Activated CD8-positive, alpha-beta T cell treated with anti-CD3 and anti-CD28 coated beads for 36 hours (primary cell): Measurements from ENCODE around the gene NUP93. TPM values are rescaled to one million over a fixed set of nuclear protein-coding genes. Genes with fewer than 3 reads are reported as not detected.
A peak's percentile ranks its signal among the peaks of the same experiment; 100 is the strongest.

Experiments
- ATAC-seq: fragments of 200-7000 bp; cut with Tn5 transposase; one replicate; pipeline ENCODE4 v1.10.0; 2021; ENCODE audit warnings: mild to moderate bottlenecking, moderate library complexity
- CTCF ChIA-PET: fragments of 350-600 bp; sonication (Branson Sonifier 250); formaldehyde crosslinking; loops from one replicate; lab custom pipeline; 2021; ENCODE audit warnings: antibody characterized with exemption; lab: Charles Lee
- POLR2A ChIA-PET: fragments of 350-600 bp; sonication (Branson Sonifier 250); formaldehyde crosslinking; loops from one replicate; lab custom pipeline; 2021; ENCODE audit warnings: antibody characterized with exemption; lab: Charles Lee
- DNase-seq: peaks from one replicate; pipeline ENCODE4 v3.0.0-alpha.2; 2020
- H3K27ac Mint-ChIP-seq: one replicate; pipeline ENCODE4 v1.8.0; 2021; ENCODE audit warnings: mild to moderate bottlenecking, mixed read lengths
- H3K27me3 Mint-ChIP-seq: one replicate; pipeline ENCODE4 v1.8.0; 2021; ENCODE audit warnings: mixed read lengths
- H3K36me3 Mint-ChIP-seq: one replicate; pipeline ENCODE4 v1.8.0; 2021; ENCODE audit warnings: low read depth, mixed read lengths
- H3K4me1 Mint-ChIP-seq: one replicate; pipeline ENCODE4 v1.8.0; 2021; ENCODE audit warnings: low read depth, mixed read lengths
- H3K4me3 Mint-ChIP-seq: one replicate; pipeline ENCODE4 v1.8.0; 2021; ENCODE audit warnings: mild to moderate bottlenecking, moderate library complexity, mixed read lengths
- H3K9me3 Mint-ChIP-seq: one replicate; pipeline ENCODE4 v1.8.0; 2021; ENCODE audit warnings: mixed read lengths
- intact Hi-C: fragments of 100-400 bp; cut with micrococcal nuclease; formaldehyde crosslinking; loops from one replicate; pipeline ENCODE4 v1.10.0; 2022
- total RNA-seq, 2 experiments: library from RNA; stranded (reverse); gene quantifications; one replicate each; pipeline ENCODE4 v1.2.3, GENCODE V29; 2021
- TF ChIP-seq, protein P1 (sequence below): fragments of 200-600 bp; IDR thresholded peaks from one replicate; pipeline ENCODE4 v1.8.0; 2022; ENCODE audit warnings: antibody characterized with exemption, mild to moderate bottlenecking

NUP93 gene
- total RNA-seq, 2 experiments from 2014 or later = 171 to 191 TPM

- H3K4me3 Mint-ChIP-seq = no peak overlapping the region
- POLR2A ChIA-PET = interaction anchor here (0.9 to 1.7 kb wide), 4 partner anchors 8 to 46 kb away, joined by 3 to 6 read pairs (median 4); no protein-coding TSS in a partner anchor
Observed at GRCh38 chr16:56728980-56729734, 772 bp upstream of the NUP93 start.

GRCh38 chr16:56732366-56732765 lies 2.4 kb downstream of the NUP93 start:
- no peak overlapping the region for H3K4me3 Mint-ChIP-seq
- H3K4me1 Mint-ChIP-seq = peaks cover 22% of the 10 kb centered on the region
- H3K9me3 Mint-ChIP-seq = no peaks in the 10 kb centered on the region
- no peak overlapping the region for H3K27ac Mint-ChIP-seq
- ATAC-seq = peak; percentile 17
- TF ChIP-seq, protein P1, sequence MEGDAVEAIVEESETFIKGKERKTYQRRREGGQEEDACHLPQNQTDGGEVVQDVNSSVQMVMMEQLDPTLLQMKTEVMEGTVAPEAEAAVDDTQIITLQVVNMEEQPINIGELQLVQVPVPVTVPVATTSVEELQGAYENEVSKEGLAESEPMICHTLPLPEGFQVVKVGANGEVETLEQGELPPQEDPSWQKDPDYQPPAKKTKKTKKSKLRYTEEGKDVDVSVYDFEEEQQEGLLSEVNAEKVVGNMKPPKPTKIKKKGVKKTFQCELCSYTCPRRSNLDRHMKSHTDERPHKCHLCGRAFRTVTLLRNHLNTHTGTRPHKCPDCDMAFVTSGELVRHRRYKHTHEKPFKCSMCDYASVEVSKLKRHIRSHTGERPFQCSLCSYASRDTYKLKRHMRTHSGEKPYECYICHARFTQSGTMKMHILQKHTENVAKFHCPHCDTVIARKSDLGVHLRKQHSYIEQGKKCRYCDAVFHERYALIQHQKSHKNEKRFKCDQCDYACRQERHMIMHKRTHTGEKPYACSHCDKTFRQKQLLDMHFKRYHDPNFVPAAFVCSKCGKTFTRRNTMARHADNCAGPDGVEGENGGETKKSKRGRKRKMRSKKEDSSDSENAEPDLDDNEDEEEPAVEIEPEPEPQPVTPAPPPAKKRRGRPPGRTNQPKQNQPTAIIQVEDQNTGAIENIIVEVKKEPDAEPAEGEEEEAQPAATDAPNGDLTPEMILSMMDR = no peak
- DNase-seq = peak; percentile 34
- POLR2A ChIA-PET = interaction anchor here (0.6 to 0.7 kb wide), 2 partner anchors 11 to 263 kb away, joined by 3 read pairs; no protein-coding TSS in a partner anchor
- peaks cover 2% of the 10 kb centered on the region for H3K36me3 Mint-ChIP-seq
- CTCF ChIA-PET = interaction anchor here (1.3 to 1.8 kb wide), 2 partner anchors 11 to 156 kb away, joined by 3 to 5 read pairs; no protein-coding TSS in a partner anchor
- H3K27me3 Mint-ChIP-seq = no peaks in the 10 kb centered on the region
- intact Hi-C loops = no loop called here

More at GRCh38 chr16:56728980-56729734, 772 bp upstream of the NUP93 start:
- peak; percentile 14 for DNase-seq
- intact Hi-C loops = no loop called here
- TF ChIP-seq, protein P1 = no peak
- Mint-ChIP-seq H3K27ac (peak overlapping the region; percentile 80), H3K27me3 (no peaks in the 10 kb centered on the region), H3K9me3 (no peaks in the 10 kb centered on the region), H3K36me3 (no peaks in the 10 kb centered on the region), H3K4me1 (peaks cover 13% of the 10 kb centered on the region)
- no peak for ATAC-seq
- CTCF ChIA-PET = interaction anchor here (0.7 to 3.1 kb wide), 4 partner anchors 12 to 153 kb away, joined by 3 to 15 read pairs (median 3); no protein-coding TSS in a partner anchor

DNA sequence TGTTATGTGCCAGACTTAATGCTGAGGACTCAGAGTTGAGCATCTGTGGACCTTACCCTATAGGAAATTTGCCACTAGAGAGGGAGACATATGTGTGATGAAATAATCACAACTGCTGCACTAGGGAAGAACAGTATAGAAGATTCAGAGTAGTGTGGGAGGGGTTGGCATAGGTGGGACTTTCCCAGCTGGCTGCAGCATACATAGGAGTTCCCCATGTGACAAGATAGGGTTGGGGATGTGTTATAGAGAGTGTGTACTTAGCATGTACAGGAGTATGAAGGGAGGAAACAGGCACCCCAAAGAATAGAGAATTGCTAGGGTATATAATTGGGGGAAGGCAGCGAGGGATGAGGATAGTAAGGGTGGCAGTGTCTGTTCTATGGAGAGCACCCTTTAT lies 2.9 kb downstream of the NUP93 start:
- Mint-ChIP-seq H3K4me1 (peaks cover 26% of the 10 kb centered on the region), H3K27me3 (no peaks in the 10 kb centered on the region), H3K27ac (no peak overlapping the region), H3K4me3 (no peak overlapping the region), H3K36me3 (peaks cover 2% of the 10 kb centered on the region), H3K9me3 (no peaks in the 10 kb centered on the region)
- TF ChIP-seq, protein P1 = no peak
- peak; percentile 71 for ATAC-seq
- POLR2A ChIA-PET = interaction anchor here (0.6 to 1.9 kb wide), 3 partner anchors 10 to 18 kb away, joined by 3 to 6 read pairs (median 4); no protein-coding TSS in a partner anchor
- CTCF ChIA-PET = interaction anchor here (1.3 to 1.8 kb wide), 2 partner anchors 10 to 156 kb away, joined by 3 to 5 read pairs; no protein-coding TSS in a partner anchor
- intact Hi-C loops = no loop called here
- DNase-seq = peak; percentile 64

- ChIA-PET POLR2A (interaction anchor here (1.5 to 1.9 kb wide), 3 partner anchors 17 to 58 kb away, joined by 3 to 6 read pairs (median 4); no protein-coding TSS in a partner anchor), CTCF (interaction anchor here (1.8 kb wide), 1 partner anchor 25 kb away, joined by 4 read pairs; no protein-coding TSS in a partner anchor)
- TF ChIP-seq, protein P1 = no peak
- Mint-ChIP-seq H3K4me1 (peaks cover 24% of the 10 kb centered on the region), H3K27ac (no peak overlapping the region), H3K27me3 (no peaks in the 10 kb centered on the region), H3K4me3 (no peak overlapping the region), H3K36me3 (peaks cover 8% of the 10 kb centered on the region), H3K9me3 (no peaks in the 10 kb centered on the region)
- DNase-seq (no peak), ATAC-seq (no peak)
- intact Hi-C loops = no loop called here
Observed at GRCh38 chr16:56734429-56734828, 4.5 kb downstream of the NUP93 start.
